Measurements from ENCODE around the gene LARGE1. TPM values are rescaled to one million over a fixed set of nuclear protein-coding genes. Genes with fewer than 3 reads are reported as not detected.

Gene LARGE1
- total RNA-seq, 1 donor from 2014 or later = 35.7 TPM

DNA sequence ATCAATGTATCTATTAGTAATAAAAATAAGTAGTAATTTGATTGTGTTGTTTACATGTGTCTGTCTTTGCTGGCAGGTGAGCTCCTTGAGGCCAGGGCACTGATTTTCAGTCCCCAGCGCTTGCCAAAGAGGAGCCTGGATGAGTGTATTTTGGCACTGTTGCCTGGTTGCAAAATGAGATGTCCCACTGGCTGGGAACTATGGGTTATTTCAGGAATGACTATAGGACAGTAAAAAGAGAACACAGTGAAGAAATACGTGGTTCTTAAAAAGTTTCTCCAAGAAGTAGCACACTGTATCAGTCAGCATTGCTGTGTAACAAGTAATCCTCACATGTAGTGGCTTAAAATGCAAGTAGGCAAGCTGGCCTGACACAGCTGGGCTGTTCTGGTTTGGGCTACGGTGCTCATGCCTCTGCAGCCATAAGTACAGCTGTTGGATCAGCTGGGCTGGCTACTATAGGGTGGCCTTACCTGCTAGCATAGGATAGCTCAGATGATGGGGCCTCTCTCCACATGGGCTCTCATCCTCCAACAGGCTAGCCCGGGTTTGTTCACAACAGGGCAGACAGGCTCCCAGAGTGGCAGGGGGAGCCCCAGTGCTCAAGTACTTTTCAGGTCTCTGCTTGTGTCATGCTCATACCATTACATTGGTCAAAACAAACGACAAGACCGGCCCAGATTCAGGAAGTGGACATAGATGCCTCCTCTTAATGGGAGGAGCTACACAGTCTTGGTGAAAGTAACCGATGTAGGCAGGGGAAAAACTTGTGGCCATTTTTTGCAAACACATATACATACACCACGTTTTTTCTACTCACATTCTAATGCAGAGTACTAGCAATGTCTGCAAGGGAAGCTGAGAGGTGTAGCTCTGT is 399.1 kb downstream of the LARGE1 start:
- peaks cover 7% of the 10 kb centered on the region for H3K4me1 Mint-ChIP-seq
- H3K36me3 Mint-ChIP-seq = no peaks in the 10 kb centered on the region
- no peak for TF ChIP-seq CTCF (IDR thresholded peaks at IDR 0.05; ENCODE audit: unreplicated experiment)
- DNase-seq (ENCODE audit: low spot score in 2 of 2, unreplicated experiment in 2 of 2) = no peak
- H3K27me3 Mint-ChIP-seq (ENCODE audit: low read depth) = no peaks in the 10 kb centered on the region
- H3K4me3 Mint-ChIP-seq = no peak overlapping the region
- H3K27ac Mint-ChIP-seq = no peak overlapping the region
- no peaks in the 10 kb centered on the region for H3K9me3 Mint-ChIP-seq

DNA sequence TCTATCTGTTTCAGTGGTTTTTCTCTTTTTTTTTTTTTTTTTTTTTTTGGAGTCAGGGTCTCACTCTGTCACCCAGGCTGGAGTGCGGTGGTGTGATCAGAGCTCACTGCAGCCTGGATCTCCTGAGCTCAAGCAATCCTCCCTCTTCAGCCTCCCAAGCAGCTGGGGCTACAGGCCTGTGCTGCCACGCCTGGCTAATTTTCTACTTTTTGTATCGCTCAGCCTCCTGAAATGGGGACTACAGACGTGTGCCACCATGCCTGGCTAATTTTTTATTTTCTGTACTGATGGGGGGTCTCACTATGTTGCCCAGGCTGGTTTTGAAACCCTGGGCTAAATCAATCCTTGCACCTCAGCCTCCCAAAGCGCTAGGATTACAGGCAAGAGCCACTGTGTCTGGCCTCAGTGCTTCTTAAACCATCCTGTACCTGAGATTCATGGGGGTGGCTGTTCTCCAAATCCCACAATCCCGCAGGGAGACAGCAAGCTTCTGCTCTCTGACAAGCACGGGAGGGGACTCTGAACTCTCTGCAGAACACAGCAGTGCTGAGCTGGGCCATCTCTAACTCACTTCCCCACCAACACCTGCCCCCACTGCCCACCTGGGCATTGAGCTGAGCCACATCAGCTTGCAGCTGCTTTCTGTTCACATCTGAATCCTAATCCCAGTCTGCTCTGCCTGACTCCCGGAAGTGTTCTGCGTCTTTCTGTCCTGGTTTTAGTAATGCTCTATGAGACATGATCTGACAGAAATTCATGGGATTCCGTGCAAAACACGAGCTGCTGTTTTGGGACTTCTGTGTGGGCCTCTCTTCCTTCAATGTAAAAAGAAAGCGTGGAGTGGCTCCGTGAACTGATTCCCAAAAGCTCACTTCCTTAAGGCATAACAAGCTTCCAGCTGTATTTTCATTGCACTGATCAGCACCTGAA is 400.0 kb downstream of the LARGE1 start:
- Mint-ChIP-seq H3K4me3 (no peak overlapping the region), H3K27ac (no peak overlapping the region), H3K9me3 (no peaks in the 10 kb centered on the region), H3K4me1 (peaks cover 6% of the 10 kb centered on the region), H3K27me3 (ENCODE audit: low read depth) (peaks cover 2% of the 10 kb centered on the region), H3K36me3 (no peaks in the 10 kb centered on the region)
- TF ChIP-seq CTCF (IDR thresholded peaks at IDR 0.05; ENCODE audit: unreplicated experiment) = no peak
- no peak for DNase-seq (ENCODE audit: low spot score in 2 of 2, unreplicated experiment in 2 of 2)

GRCh38 chr22:33519071-33519973 is 401.0 kb downstream of the LARGE1 start:
- H3K4me1 Mint-ChIP-seq = no peaks in the 10 kb centered on the region
- peaks cover 3% of the 10 kb centered on the region for H3K27me3 Mint-ChIP-seq (ENCODE audit: low read depth)
- peak; percentile 63 for TF ChIP-seq CTCF (IDR thresholded peaks at IDR 0.05; ENCODE audit: unreplicated experiment)
- no peak overlapping the region for H3K4me3 Mint-ChIP-seq
- DNase-seq (ENCODE audit: low spot score in 2 of 2, unreplicated experiment in 2 of 2) = no peak
- no peaks in the 10 kb centered on the region for H3K36me3 Mint-ChIP-seq
- H3K9me3 Mint-ChIP-seq = no peaks in the 10 kb centered on the region
- no peak overlapping the region for H3K27ac Mint-ChIP-seq

- Mint-ChIP-seq H3K27ac (no peak overlapping the region), H3K27me3 (ENCODE audit: low read depth) (peaks cover 3% of the 10 kb centered on the region), H3K9me3 (no peaks in the 10 kb centered on the region), H3K4me1 (peaks cover 2% of the 10 kb centered on the region), H3K36me3 (no peaks in the 10 kb centered on the region), H3K4me3 (no peak overlapping the region)
- DNase-seq (ENCODE audit: low spot score in 2 of 2, unreplicated experiment in 2 of 2) = no peak
- TF ChIP-seq CTCF (IDR thresholded peaks at IDR 0.05; ENCODE audit: unreplicated experiment) = no peak
These were observed 401.9 kb downstream of the LARGE1 start for GRCh38 chr22:33518405-33518804.

DNA sequence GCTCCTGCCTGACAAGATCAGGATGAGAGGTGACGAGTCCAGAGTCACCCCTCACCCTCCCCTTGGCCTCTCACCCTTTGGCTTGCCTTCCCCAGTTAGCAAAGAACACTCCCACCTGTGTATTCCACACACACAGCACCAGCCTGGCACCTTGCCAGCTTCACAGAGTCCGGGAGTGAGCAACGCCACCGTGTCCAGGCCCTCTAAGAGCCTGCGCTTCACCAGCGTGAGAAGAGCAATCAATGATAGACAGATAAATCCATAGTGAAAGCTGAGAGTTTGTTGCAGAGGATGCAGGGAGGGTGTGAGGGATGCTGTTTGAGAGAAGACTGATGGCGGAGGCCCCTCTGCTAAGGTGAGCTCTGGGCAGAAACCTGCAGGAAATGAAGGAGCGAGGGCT is 404.5 kb downstream of the LARGE1 start:
- no peak for TF ChIP-seq CTCF (IDR thresholded peaks at IDR 0.05; ENCODE audit: unreplicated experiment)
- H3K36me3 Mint-ChIP-seq = no peaks in the 10 kb centered on the region
- no peak for DNase-seq (ENCODE audit: low spot score in 2 of 2, unreplicated experiment in 2 of 2)
- H3K27ac Mint-ChIP-seq = no peak overlapping the region
- no peak overlapping the region for H3K4me3 Mint-ChIP-seq
- peaks cover 3% of the 10 kb centered on the region for H3K27me3 Mint-ChIP-seq (ENCODE audit: low read depth)
- no peaks in the 10 kb centered on the region for H3K9me3 Mint-ChIP-seq
- H3K4me1 Mint-ChIP-seq = peaks cover 16% of the 10 kb centered on the region

Measured in mesothelial cell of epicardium (in vitro differentiated cells).